Central memory CD4-positive, alpha-beta T cell (primary cell): ENCODE measurements around the gene EEF1AKMT3.

Source experiments
- DNase-seq: peaks from one replicate; pipeline ENCODE4 v3.0.0; 2022
- total RNA-seq, 3 experiments: gene quantifications; one replicate each; lab custom pipeline; 2026; lab: John Stamatoyannopoulos, UW

EEF1AKMT3 gene
- total RNA-seq, result 2.1 to 7.2 (median 4.1) reads per million in 3 experiments

DNA sequence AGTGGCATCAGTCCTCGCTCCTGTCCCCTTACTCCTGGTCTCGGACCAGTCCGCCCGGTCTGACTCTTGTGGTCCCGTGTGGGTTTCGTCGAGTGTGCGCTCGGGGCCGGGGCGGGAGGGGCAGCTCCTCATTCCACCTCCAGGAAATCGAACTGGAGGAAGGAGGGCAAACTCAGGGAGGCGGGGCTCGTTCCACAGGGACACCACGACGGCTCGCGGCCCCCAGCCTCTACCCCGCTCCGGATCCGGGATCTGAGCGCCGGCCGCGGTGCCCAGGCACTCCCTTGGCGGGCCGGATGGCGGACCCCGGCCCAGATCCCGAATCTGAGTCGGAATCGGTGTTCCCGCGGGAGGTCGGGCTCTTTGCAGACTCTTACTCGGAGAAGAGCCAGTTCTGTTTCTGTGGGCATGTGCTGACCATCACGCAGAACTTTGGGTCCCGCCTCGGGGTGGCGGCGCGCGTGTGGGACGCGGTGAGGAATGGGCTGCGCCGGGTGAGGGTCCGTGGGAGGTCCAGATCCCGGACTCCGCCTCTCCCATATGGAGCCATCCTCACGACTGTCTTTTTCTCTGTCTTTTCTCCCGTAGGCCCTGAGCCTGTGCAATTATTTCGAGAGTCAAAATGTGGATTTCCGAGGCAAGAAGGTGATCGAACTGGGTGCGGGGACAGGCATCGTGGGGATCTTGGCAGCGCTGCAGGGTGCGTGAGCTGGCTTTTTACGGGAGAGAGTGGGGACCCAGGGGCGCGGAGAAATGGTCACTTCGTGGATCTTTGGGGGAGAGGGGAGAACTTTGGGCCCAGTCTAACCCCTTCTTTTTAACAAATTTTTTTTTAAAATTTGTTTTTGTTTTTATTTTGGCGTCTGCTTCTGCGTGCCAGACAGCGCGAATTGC lies at the start of gene EEF1AKMT3:
Gene EEF1AKMT3 (plus strand): TSS at position 186 of the 894 bp plus-strand sequence. CDS start 111 bp downstream, at position 297.
- no peak for DNase-seq

DNA sequence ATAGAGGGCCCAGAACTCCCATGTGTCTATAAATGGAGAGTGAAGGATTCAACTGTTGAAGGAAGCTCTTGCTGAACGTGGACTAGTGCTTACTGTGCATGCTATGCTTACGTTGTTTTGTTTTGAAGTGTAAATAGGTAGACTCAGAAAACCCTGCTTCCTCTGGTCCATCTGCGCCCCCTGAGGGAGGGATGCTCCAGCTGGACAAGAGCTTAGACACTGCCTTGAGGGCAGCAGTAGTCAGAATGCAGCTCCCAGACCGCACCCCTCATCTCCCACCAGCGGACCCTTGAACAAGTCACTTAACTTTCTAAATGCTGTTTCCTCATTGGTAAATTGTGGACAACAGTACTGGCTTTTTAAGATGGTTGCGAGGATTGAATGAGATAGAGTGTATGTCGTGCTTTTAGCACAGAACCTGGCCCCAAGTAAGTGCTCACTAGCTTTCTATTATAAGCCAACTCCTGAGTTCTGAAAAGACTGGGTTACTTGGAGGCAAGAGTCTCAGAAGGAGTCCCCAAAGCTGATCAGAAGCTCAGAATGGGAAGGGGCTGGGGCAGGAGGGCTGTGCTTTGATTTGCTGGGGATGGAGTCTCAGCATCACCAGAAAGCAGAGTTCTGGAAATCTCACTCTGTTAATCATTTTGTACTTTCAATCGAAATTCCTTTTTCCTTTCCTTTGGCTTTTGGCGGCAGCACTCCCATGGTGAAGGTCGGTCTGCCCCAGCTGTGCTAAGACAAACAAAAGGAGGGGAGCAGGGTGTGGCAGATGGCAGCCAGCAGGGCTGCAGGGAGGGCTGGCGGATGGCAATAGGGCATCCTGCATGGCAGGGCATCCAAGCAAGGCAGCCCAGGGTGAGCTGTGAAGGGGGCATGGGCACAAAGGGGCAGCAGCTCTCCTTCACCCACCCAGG lies 49.4 kb upstream of the EEF1AKMT3 start:
- no peak for DNase-seq

DNA sequence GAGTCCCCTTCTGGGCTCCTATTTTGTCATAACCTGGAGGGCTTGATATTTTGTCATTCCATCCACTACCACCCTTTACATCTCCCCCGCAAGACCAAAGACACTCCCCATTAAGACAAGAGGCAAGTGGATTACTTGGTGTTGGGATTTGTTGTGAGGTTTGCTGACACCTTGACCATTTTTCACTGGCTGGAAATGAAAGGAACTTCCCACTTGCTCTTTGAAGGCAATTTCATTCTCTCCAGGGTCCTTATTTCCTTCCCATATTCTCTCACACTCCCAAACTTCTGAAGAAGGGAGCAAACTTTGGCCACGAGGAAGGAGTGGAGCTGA lies 48.8 kb upstream of the EEF1AKMT3 start:
- DNase-seq, result no peak

DNA sequence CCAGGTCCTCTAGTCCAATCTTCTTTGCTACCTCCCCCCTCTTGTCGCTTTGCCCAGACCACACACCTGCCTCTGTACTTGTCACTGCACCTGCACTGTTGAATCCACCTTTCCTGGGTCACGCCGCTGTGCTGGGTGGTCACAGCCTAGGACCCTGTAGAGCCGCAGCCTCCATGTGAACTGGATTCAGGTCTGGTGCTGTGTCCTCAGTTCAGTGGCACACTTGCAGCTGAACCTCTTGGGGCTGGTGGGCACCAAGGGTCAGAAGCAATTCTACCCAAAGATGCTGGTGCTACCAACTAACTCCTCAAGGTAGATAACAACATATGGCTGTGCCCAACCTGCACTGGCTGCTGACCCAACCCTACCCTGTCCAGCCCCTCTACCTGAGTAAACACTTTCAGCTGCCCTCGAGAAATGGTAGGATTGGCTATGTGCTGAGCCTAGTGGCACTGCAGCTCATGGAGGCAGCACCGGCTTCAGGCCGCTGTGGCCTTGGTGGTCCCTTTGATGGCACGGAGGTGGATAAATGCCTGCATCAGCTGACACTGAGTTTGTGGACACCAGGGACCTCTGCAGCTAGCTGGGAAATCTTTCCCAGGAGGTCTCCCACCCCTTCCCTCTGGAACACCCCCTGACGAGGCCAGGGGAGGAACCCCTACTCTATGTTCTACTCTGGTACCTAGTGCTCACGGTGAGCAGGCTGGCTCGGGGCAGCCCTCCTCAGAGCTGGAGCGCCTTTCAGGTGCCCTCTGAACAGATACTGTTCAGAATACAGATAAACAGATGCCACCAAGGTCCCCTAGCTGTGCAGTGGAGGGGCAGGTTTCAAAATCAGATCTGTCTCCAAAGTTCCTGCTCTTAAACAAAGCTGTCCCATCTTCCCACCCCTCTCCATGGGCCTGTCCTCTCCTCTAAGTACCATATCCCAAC lies 48.1 kb upstream of the EEF1AKMT3 start:
- no peak for DNase-seq

DNA sequence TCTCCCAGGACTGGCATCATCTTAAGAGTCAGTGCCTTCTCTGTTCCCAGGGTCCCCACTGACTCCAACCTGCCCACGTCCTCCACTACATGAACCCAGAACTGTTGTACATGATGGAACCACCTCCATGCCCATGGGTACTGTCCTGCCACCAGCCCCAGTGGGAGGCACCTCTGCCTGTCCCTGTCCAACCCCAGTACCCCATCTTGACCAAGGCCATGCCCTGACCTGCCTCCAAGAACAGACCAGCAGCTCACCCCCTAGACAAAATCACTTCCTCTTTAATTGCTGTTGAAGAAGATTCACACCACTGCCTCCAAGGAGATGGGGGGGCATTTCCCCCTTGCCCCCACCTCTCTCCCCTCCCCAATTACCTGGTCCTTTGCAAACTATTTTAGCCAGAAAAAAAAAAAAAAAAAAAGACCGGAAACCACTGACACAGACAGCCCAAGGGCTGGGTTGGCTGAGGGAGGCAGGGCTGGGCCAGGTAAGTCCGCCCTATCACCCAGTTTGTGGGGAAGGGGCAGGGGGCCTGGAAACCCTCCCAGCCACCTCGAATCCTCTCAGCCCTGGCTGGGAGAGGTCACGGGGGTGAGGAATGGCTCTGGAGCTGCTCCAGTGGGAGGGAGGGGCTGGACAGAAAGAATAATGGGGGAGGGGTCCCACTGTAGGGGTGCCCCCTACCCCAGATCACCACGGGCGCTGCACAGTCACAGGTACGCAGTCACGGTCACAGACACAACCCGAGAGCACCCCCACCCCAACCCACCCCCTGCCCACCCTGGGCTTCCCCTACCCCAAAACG lies 47.3 kb upstream of the EEF1AKMT3 start:
- DNase-seq, result no peak

DNA sequence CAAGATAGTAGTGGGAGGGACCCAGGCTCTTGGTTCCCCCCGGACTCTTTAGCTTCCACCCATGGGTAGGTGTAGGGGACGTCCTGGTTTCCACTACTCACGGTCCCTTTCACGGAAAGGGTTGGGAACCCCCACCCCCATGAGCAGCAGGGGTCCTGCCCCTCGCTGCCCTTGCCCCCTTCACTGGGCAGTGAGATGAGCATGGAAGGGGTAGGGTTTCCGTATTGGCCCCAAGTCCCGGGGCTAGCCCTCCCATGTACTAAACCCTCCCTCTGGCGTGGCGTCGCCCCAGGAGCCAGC lies 46.6 kb upstream of the EEF1AKMT3 start:
- DNase-seq, result no peak

DNA sequence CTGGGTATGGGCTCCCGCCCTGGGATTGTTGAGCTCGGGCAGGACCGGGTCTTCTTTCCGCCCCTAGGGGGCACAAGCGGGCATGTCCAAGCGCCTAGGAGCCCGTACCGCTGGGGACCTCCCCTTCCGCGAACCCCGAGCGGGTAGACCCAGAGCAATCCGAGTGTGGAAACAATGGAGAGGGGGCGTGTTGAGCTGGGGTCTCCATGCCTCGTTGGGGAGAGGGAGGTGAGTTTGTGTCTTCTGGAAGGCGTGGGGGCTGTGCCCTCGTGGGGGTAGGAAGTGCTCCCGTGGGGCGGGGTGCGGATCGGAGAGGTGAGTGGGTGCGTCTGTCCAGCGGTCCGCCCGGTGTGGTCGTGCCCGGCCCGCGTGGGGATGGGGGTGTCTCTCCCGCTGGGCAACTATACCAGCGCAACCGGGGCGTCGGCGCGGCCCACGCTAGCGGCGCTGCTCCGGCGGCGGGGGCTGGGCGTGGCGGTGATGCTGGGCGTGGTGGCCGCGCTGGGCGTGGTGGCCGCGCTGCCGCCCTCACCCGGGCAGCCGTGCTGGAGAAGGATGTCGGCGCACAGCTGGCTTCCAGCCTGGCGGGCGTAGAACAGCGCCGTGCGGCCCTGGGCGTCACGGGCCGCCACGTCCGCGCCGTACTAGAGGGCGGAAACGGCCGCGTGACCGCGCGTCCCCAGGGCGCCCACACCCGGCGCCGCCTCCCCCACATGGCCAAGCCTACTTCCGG lies 46.1 kb upstream of the EEF1AKMT3 start:
- no peak for DNase-seq

DNA sequence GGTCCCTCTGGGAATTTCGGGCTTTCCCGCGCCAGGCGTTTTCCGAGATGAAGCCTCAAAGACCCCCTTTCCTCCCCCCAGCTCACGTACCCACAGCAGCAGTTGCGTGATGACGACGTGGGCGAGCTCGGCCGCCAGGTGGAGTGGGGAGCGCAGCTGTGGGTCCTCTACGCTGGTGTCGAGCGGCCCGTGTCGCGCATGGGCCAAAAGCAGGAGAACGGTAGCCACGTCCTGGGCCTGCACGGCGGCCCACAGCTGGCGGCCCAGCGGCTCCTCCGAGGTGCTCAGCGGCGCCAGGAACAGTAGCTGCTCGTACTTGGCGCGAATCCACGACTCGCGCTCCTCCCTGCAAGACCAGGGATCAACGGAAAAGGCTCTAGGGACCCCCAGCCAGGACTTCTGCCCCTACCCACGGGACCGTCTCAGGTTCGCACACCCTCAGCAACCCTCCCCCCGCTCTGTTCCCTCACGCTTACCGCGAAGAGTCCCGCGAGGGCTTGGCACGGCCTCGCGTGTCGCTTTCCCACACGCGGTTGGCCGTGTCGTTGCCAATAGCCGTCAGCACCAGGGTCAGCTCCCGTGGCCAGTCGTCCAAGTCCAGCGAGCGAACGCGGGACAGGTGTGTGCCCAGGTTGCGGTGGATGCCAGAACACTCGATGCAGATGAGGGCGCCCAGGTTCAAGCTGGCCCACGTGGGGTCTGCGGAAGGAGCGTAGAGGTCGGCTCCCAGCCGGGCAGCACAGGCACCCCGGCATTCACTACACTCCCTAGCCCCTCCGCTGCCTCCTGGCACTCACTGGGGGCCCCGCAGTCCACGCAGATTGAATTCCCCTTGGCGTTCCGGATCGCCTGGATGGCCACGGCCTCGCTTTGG lies 45.3 kb upstream of the EEF1AKMT3 start:
- no peak for DNase-seq

DNA sequence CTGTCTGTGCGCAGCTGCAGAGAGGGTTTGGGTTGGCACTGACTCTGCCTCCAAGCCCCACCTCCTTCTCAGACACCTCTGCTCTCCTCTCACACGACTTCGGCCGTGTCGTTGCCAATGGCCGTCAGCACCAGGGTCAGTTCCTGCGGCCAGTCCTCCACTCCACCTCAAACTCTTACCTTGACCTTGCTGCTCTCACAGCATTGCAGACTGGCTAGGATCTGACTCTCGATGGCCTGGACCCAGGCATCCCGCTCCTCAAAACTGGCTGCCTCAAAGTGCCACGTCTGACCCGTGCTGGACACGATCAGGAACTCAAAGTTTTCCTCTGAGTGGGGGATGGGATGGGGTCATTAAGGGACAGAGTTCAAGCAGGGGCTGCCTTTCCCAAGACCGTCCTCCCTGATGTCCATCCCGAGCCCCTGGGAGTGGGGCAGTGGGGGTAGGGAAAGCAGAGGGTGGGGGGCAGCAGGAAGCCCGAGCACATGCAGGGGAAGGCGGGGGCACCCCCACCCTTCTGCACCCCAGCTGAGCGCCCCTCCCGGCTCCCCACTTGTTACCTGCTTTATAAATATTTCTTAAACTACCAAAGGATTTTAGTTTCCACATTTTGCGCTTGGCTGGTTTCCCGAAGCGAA lies 44.5 kb upstream of the EEF1AKMT3 start:
- DNase-seq, result no peak

DNA sequence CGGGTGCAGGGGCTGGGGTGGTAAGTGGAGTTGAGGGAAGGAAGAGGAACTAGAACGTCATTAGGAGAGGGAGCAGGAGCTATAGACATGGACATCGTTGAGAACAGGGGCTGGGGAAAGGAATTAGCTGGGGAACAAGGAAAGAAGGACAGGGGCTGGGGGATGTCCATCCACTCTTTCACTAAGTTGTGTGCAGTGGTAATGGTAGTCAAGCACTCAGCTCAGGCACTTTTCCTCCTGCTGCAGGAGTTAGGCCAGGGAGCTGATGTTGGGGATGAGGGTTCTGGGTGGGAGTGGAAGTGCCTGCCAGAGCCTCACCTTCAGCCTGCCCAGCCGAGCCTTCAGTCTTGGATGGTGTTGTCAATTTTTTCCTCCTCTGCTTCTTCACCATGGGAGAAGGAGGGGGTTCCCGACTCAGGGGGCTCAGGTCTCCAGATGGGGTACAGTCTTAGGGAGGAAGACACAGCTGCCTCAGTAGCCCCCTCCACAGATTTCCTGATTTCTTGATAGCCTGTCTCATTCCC lies 43.0 kb upstream of the EEF1AKMT3 start:
- no peak for DNase-seq

DNA sequence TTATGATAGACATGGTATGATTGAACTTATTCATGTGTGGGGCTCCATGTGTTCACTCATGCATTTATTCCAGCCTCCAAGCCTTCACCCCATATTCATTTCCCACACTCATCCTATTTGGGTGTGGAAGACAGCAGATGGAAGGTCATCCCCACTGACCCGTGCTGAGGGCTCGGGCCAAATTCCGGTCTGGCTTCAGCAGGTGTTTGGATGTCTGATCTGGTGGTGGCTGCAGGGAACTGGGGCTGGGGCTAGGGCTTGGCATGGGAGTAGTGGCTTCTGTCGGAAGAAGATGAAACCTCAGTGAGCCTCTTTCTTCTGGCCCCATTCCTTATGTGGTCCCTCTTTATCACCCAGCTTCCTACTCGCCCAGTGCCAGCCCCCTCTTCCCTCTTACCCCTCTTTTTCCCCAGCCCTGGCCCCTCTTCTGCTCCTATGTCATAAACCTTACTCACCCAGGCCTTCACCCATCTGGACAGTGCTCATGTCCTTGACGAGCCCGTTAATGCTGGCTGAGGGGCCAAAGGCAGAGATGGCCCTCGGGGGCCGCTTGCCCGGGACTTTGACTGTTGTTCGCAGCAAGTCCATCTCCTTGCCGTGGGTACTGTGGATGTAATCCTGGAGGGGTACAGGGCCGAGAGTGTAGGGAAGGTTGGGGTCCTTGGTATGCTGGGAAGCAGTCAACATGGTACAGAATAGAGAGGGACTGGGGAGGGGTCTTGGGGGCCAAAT lies 41.9 kb upstream of the EEF1AKMT3 start:
- DNase-seq, result no peak

DNA sequence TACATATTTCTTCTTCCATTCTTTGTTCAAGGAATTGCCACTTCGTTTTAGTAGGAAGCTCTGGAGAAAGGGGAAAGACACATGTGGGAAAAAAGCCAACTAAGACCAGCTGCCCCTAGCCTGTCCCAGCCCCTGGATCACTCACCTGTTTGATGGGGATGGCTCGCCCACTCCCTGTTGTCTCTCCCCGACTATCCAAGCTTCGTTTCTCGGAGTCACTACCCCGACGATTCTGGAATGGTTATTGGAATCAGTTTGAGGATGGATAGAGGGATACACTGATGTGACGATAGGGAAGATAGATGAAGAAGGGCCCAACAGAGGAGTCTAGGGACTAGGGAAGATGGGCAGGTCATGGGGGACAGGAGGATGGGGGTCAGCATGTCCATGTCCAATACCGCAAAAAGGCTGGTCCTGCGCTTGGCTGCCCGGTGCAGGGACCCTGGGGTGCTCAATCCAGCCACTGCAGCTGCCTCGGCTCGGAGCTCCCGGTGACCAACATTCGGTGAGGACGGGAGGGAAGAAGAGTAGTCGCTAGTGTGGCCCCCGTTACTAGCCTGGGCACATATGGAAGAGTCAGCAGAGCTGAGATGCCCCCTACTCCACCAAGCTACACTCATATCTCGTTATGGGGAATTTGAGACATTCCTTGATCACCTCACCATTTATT lies 40.9 kb upstream of the EEF1AKMT3 start:
- no peak for DNase-seq

DNA sequence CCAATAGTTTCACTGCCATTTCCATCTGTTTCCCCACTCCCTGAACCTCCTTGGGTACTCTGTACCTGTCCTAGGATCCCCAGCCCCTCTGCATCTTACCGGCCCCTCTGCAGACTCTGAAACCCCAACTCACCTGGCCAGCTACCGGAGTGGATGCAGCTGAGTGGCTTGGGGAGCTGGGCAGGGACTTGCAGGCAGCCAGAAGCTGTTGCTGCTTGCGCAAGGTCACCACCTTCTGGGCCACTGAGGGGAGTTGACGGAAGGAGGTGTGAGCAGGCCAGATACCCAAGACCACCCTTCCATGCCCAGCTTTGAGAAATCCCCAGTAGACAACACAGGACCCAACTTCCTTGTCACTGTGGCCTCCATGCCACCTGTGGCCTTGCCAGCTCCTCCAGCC lies 40.1 kb upstream of the EEF1AKMT3 start:
- no peak for DNase-seq

DNA sequence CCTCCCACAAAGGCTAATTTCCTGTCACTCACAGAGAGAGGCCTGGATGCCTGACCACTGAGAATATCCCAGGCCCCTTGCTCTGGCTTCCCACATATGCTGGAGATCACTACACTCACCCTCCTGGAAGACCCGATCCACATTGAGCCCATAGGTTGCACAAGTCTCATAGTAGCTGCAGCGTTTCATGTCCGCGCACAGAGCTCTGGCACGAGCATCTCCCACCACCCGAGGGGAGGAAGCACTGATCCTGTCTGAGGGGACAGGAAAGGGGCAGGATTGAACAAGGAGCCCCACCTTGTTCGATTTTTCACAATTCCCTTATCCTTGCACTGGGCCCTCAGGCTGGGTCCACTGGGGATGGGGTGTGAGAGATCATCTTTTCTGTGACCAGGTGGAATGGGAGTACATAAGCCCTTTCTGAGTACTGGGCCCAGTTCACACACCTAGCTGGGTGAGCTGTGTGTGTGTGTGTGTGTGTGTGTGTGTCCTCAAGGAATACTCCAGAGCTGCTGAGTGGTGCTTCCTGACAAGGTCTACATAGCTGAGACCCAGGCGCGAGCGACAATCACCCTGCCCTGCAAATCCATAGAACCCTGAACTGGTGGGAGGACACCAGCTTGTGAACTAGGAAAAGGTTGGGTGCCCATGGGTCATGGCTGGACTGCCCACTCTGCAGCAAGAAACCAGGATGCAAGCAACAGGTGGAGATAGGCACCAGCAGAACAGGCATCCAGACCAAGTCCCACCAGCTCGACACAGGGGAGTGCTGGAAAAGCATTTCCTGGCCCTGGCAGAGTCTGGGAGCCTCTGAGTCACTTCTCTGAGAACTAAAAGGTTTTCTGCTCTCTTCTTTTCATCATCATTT lies 39.5 kb upstream of the EEF1AKMT3 start:
- no peak for DNase-seq

DNA sequence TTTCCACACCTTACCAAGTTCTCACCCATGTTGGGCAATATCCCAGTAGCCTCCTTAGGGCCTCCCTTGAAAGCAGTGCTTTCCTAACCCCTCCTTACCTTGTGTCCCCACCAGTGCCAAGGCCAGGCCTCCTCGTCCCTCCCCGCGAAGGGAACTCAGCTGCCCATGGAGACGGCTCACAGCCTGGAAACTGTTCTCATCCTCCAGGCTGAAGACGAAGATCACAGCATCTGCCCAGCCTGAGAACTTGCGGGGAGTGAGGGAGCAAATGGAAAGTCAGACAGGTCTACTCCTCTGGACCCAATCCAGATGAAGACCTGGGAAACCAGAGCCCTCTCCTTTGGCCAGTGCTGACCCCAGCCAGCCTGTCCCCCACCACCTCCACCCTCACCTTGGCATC lies 38.5 kb upstream of the EEF1AKMT3 start:
- DNase-seq, result no peak

DNA sequence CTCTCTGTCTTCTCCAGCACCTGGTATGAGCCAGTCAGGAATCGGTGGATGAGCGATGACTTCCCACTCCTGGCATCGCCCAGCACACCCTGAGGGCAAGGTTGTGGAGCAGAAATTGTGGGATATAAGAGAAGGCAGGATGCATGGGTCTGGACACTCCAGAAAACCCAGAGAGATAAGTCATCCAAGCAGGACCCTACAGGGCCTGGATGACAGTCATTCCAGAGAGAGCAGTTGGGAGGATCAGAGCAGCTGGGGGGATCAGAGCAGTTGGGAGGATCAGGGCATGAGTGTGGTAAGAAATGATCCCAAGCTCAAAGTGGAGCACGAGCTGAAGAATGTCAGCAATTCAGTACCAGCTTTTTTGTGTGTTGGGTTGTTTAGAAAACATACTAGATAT lies 37.8 kb upstream of the EEF1AKMT3 start:
- DNase-seq, result no peak
